AG09319 (cell line): ENCODE data around the gene XRRA1.

Experiments used
- DNase-seq: peaks from one replicate; pipeline ENCODE4 v3.0.0-alpha.2; 2010; ENCODE audit warnings: low read depth; ENCODE audit errors: extremely low read depth
- CTCF ChIP-seq: IDR thresholded peaks from 2 replicates; pipeline ENCODE4 v1.5.1; 2011; ENCODE audit warnings: low read depth, mild to moderate bottlenecking, inconsistent platforms, low read length, moderate library complexity

XRRA1 gene

GRCh38 chr11:74957937-74958629, 9.2 kb upstream of the XRRA1 start:
- DNase-seq, result no peak
- TF ChIP-seq CTCF, result no peak

DNA sequence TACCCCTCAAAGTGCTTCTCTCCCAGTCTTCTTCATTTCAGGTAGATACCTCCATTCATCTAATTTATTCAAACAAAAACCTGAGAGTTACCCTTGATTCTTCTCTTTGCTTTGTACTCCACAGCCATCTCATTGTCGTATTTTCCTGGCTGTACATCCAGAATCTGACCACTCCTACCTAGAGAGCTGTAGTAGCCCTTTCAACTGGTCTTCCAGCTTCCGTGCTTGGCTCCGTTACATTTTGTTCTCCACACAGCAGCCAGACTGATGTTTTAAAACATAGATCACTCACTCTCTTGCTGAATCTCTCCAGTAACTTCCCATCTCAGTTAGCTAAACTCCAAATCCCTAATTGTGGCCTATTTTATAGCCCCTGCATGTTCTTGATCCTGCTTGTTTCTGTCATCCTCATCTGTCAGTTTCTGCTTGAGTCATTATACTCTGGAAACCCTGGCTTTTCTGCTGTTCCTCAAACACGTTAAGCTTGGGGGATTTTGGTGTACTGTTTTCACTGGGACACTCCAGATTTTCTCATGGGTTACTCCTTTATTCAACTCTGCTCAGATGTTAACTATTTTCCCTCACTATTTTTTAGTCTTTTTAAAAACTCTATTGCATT, 7.6 kb upstream of the XRRA1 start:
- no peak for TF ChIP-seq CTCF
- no peak for DNase-seq

DNA sequence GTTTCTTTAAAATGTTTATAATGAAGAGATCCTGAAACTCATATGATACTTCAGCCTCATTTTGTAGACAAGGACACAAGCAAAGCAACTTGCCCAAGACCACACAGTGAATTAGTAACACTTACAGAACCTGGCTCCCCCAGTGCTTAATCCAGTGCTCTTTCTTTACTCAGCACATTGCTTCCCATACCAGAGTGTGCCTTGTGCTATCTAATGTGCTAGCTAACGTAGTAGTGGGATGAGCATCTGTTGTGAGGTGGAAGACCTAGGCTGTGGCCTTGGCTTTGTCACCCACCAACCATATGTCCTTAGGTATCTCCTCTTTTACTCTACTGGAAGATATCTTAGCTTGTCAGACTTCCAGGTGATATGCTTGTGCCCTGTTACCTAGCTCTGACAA, 5.3 kb upstream of the XRRA1 start:
- no peak for DNase-seq
- TF ChIP-seq CTCF, result no peak

DNA sequence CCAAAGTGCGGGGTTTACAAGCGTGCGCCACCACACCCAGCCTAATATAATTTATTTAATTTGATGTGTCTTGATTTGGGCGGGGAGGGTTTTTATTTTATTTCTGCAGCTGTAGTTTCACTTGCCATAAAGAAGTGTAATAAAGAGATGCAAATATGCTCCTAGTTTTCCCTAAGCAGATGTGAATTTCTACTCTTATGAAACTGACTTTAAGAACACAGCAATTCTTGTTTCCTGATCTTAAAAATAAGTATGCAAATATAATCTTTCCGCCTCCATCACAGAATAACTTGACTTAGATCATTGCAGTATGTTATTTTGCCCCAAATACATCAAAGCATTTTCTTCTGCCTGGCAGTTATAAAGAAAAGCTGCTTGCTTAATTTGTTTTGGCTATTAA, 4.6 kb upstream of the XRRA1 start:
- no peak for DNase-seq

GRCh38 chr11:74952752-74953151, 3.9 kb upstream of the XRRA1 start:
- TF ChIP-seq CTCF, result no peak
- DNase-seq, result no peak

More for the DNA sequence above, 4.6 kb upstream of the XRRA1 start:
- TF ChIP-seq CTCF, result no peak

DNA sequence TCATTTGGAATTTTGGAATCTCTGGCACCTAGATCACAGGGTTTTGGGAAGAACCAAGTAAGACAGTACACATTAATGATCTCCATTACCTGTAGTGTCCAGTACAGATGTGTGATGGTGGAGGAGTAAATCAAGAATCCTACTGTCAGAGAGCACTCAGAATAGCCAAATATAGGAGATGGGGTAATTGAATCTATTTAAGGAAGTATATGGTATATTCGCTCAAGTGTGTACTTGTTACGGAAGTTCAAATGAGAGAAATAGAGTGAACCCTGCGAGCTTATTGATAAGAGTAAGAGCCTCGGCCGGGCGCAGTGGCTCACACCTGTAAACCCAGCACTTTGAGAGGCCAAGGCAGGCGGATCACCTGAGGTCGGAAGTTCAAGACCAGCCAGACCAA, 2.3 kb upstream of the XRRA1 start:
- TF ChIP-seq CTCF, result no peak

GRCh38 chr11:74950374-74950969, 1.6 kb upstream of the XRRA1 start:
- TF ChIP-seq CTCF, result no peak
- no peak for DNase-seq

More for the DNA sequence above, 2.3 kb upstream of the XRRA1 start:
- DNase-seq, result no peak
